H9 (cell line): Measurements from ENCODE around the gene ARMC12. TPM values are rescaled to one million over a fixed set of nuclear protein-coding genes. Genes with fewer than 3 reads are reported as not detected.

Source experiments
- DNase-seq: peaks from one replicate; pipeline ENCODE4 v3.0.0-alpha.2; 2017
- H2AFZ ChIP-seq: one replicate; pipeline ENCODE4 v1.6.1; 2013; ENCODE audit warnings: mild to moderate bottlenecking, low read length, control low read depth, moderate library complexity
- H2AK5ac ChIP-seq: 2 replicates; pipeline ENCODE4 v1.6.1; 2013; ENCODE audit warnings: low read length, control low read depth, mixed read lengths; ENCODE audit not compliant: insufficient read length
- H2BK120ac ChIP-seq: one replicate; pipeline ENCODE4 v1.6.1; 2013; ENCODE audit warnings: low read depth, mild to moderate bottlenecking, low read length, control low read depth, inconsistent platforms; ENCODE audit not compliant: poor library complexity, severe bottlenecking
- H2BK12ac ChIP-seq: 2 replicates; pipeline ENCODE4 v1.6.1; 2013; ENCODE audit warnings: low read length, control low read depth, mixed read lengths, low read depth; ENCODE audit not compliant: insufficient read length
- H2BK15ac ChIP-seq: 2 replicates; pipeline ENCODE4 v1.6.1; 2013; ENCODE audit warnings: low read depth, low read length, control low read depth
- H2BK20ac ChIP-seq: one replicate; pipeline ENCODE4 v1.6.1; 2013; ENCODE audit warnings: low read depth, mild to moderate bottlenecking, low read length, control low read depth, inconsistent platforms; ENCODE audit not compliant: poor library complexity, severe bottlenecking
- H2BK5ac ChIP-seq: 2 replicates; pipeline ENCODE4 v1.6.1; 2013; ENCODE audit warnings: low read length, control low read depth, mixed read lengths; ENCODE audit not compliant: insufficient read length
- H3K14ac ChIP-seq: 2 replicates; pipeline ENCODE4 v1.6.1; 2013; ENCODE audit warnings: low read length, control low read depth; ENCODE audit not compliant: insufficient read depth
- H3K18ac ChIP-seq: 2 replicates; pipeline ENCODE4 v1.6.1; 2013; ENCODE audit warnings: low read depth, mild to moderate bottlenecking, mixed read lengths, low read length, control low read depth; ENCODE audit not compliant: insufficient read length
- H3K23ac ChIP-seq: 2 replicates; pipeline ENCODE4 v1.6.1; 2013; ENCODE audit warnings: low read length, control low read depth, mixed read lengths, low read depth; ENCODE audit not compliant: insufficient read length
- H3K23me2 ChIP-seq: 2 replicates; pipeline ENCODE4 v1.6.1; 2013; ENCODE audit warnings: low read depth, mild to moderate bottlenecking, mixed read lengths, low read length, control low read depth; ENCODE audit not compliant: insufficient read length, poor library complexity, severe bottlenecking
- H3K27ac ChIP-seq: 2 replicates; pipeline ENCODE4 v1.5.1; 2013; ENCODE audit warnings: low read length, control low read depth, mixed read lengths, low read depth; ENCODE audit not compliant: insufficient read length
- H3K27me3 ChIP-seq: 2 replicates; pipeline ENCODE4 v1.6.1; 2013; ENCODE audit warnings: low read length, control low read depth, inconsistent platforms; ENCODE audit not compliant: insufficient read depth
- H3K4ac ChIP-seq: 2 replicates; pipeline ENCODE4 v1.6.1; 2013; ENCODE audit warnings: low read depth, mild to moderate bottlenecking, control low read depth, inconsistent platforms, low read length, moderate library complexity
- H3K4me1 ChIP-seq: 2 replicates; pipeline ENCODE4 v1.6.1; 2013; ENCODE audit warnings: low read length, control low read depth, inconsistent platforms; ENCODE audit not compliant: insufficient read depth
- H3K4me2 ChIP-seq: 2 replicates; pipeline ENCODE4 v1.6.1; 2013; ENCODE audit warnings: low read length, control low read depth, mixed read lengths; ENCODE audit not compliant: insufficient read length, insufficient read depth
- H3K56ac ChIP-seq: 2 replicates; pipeline ENCODE4 v1.6.1; 2013; ENCODE audit warnings: low read depth, mild to moderate bottlenecking, mixed read lengths, low read length, control low read depth; ENCODE audit not compliant: insufficient read length
- H3K79me1 ChIP-seq: 2 replicates; pipeline ENCODE4 v1.6.1; 2013; ENCODE audit warnings: low read depth, mild to moderate bottlenecking, moderate library complexity, low read length, control low read depth, inconsistent platforms; ENCODE audit not compliant: insufficient read depth, poor library complexity, severe bottlenecking
- H3K79me2 ChIP-seq: 2 replicates; pipeline ENCODE4 v1.6.1; 2013; ENCODE audit warnings: low read length, control low read depth, inconsistent platforms; ENCODE audit not compliant: insufficient read depth
- H3K9ac ChIP-seq: 2 replicates; pipeline ENCODE4 v1.6.1; 2013; ENCODE audit warnings: low read length, control low read depth, mixed read lengths; ENCODE audit not compliant: insufficient read length; ENCODE audit errors: extremely low read depth
- H3K9me3 ChIP-seq: one replicate; pipeline ENCODE4 v1.6.1; 2013; ENCODE audit warnings: low read depth, low read length, inconsistent platforms; ENCODE audit not compliant: control insufficient read depth
- H3T11ph ChIP-seq: one replicate; pipeline ENCODE4 v1.6.1; 2013; ENCODE audit warnings: mild to moderate bottlenecking, low read length, control low read depth, inconsistent platforms
- H4K20me1 ChIP-seq: one replicate; pipeline ENCODE4 v1.6.1; 2013; ENCODE audit not compliant: control insufficient read depth, insufficient read length, insufficient read depth
- H4K5ac ChIP-seq: 2 replicates; pipeline ENCODE4 v1.6.1; 2013; ENCODE audit warnings: low read depth, mild to moderate bottlenecking, mixed read lengths, low read length, control low read depth; ENCODE audit not compliant: insufficient read length
- H4K8ac ChIP-seq: replicated peaks from 2 replicates; pipeline ENCODE4 v1.6.1; 2013; ENCODE audit warnings: low read length, control low read depth, mixed read lengths, low read depth; ENCODE audit not compliant: insufficient read length
- H4K91ac ChIP-seq: 2 replicates; pipeline ENCODE4 v1.6.1; 2013; ENCODE audit warnings: low read depth, mild to moderate bottlenecking, moderate library complexity, mixed read lengths, low read length, control low read depth; ENCODE audit not compliant: insufficient read length
- H3K27ac Mint-ChIP-seq, 3 experiments: 2 replicates in 2 of 3; 3 replicates in 1 of 3; pipeline ENCODE4 v1.8.0; 2020 to 2021; ENCODE audit warnings: mixed read lengths in 3 of 3, mild to moderate bottlenecking in 1 of 3, moderate library complexity in 1 of 3
- H3K27me3 Mint-ChIP-seq: 2 replicates; pipeline ENCODE4 v1.8.0; 2021; ENCODE audit warnings: low read depth, mild to moderate bottlenecking, moderate library complexity, mixed read lengths
- H3K36me3 Mint-ChIP-seq, 3 experiments: 2 replicates in 2 of 3; 3 replicates in 1 of 3; pipeline ENCODE4 v1.8.0; 2020 to 2021; ENCODE audit warnings: low read depth in 3 of 3, mixed read lengths in 3 of 3; ENCODE audit not compliant: insufficient read depth in 1 of 3
- H3K4me1 Mint-ChIP-seq, 2 experiments: 2 replicates each; pipeline ENCODE4 v1.8.0; 2020; ENCODE audit warnings: mixed read lengths in 2 of 2
- H3K4me3 Mint-ChIP-seq, 2 experiments: 2 replicates in 1 of 2; 3 replicates in 1 of 2; pipeline ENCODE4 v1.8.0; 2020 to 2021; ENCODE audit warnings: mild to moderate bottlenecking in 2 of 2, mixed read lengths in 2 of 2, moderate library complexity in 1 of 2
- H3K9me3 Mint-ChIP-seq, 2 experiments: 2 replicates in 1 of 2; 3 replicates in 1 of 2; pipeline ENCODE4 v1.8.0; 2020; ENCODE audit warnings: mild to moderate bottlenecking in 2 of 2, mixed read lengths in 2 of 2, moderate library complexity in 1 of 2
- CTCF ChIP-seq: fragments of 200-600 bp; sonication (generic); conservative IDR thresholded peaks from 3 replicates; pipeline ENCODE4 v1.8.0; 2021; ENCODE audit warnings: antibody characterized with exemption, mild to moderate bottlenecking
- WGBS: extraction: QIAGEN DNeasy Blood & Tissue Kit; methylation state at CpG from one replicate; pipeline ENCODE4 v1.1.7; 2013; ENCODE audit warnings: missing lambda C conversion rate, low lambda C conversion rate, mixed read lengths; ENCODE audit not compliant: insufficient read length; ENCODE audit errors: extremely low coverage; 5-methylcytosine and 5-hydroxymethylcytosine counted together
- total RNA-seq: library from RNA; stranded (reverse); gene quantifications from 2 replicates; pipeline ENCODE4 v1.2.1, GENCODE V29; 2021

ARMC12 gene
- total RNA-seq, 1 experiment from 2014 or later, result 1.7 TPM

GRCh38 chr6:35750557-35750956, 13.7 kb downstream of the ARMC12 start:
- Histone ChIP-seq H2AK5ac (no peak overlapping the region), H3K4me1 (peaks cover 9% of the 10 kb centered on the region; the same call in 1 of the 2 replicates), H3K9me3 (no peaks in the 10 kb centered on the region), H2BK12ac (no peak overlapping the region), H3K9ac (no peak overlapping the region), H3K79me2 (no peaks in the 10 kb centered on the region), H3K4ac (no peak overlapping the region), H3K56ac (no peak overlapping the region), H4K20me1 (no peaks in the 10 kb centered on the region), H4K91ac (no peak overlapping the region), H2BK15ac (no peak overlapping the region), H2BK20ac (no peak overlapping the region), H2AFZ (no peak overlapping the region), H3T11ph (no peak overlapping the region), H3K4me2 (no peak overlapping the region), H2BK5ac (no peak overlapping the region), H3K14ac (no peak overlapping the region), H4K5ac (no peak overlapping the region), H3K23me2 (no peaks in the 10 kb centered on the region), H4K8ac (no peak overlapping the region), H3K18ac (no peak overlapping the region), H3K23ac (no peak overlapping the region), H3K79me1 (no peaks in the 10 kb centered on the region), H3K27me3 (no peaks in the 10 kb centered on the region), H2BK120ac (no peak overlapping the region), H3K27ac (no peak overlapping the region)
- Mint-ChIP-seq H3K4me1 (peaks cover 17 to 19% of the 10 kb centered on the region in 2 experiments), H3K27ac (no peak overlapping the region), H3K4me3 (no peak overlapping the region), H3K27me3 (no peaks in the 10 kb centered on the region; the same call in none of the 2 replicates), H3K9me3 (peaks cover 3 to 9% of the 10 kb centered on the region in 2 experiments), H3K36me3 (peaks cover 0 to 11% (median 3%) of the 10 kb centered on the region in 3 experiments; a peak in 4 of 7 replicates)
- WGBS, result no CpG with 5 or more reads among the region's 7 CpGs
- DNase-seq, result no peak
- TF ChIP-seq CTCF, result no peak
